OCI-LY7 (cell line): ENCODE results near the gene CRABP2. TPM values are rescaled to one million over a fixed set of nuclear protein-coding genes. Genes with fewer than 3 reads are reported as not detected.
A peak's percentile ranks its signal among the peaks of the same experiment; 100 is the strongest.

Experiments
- BruUV-seq: library from RNA; stranded (reverse); fragments of 400-500 nt; replicated peaks from 2 replicates; lab custom pipeline; 2021; lab: Mats Ljungman, UMichigan
- CTCF ChIA-PET: fragments of 300-600 bp; sonication (Branson Sonifier 250); formaldehyde crosslinking; loops from one replicate; lab custom pipeline; 2022; ENCODE audit warnings: antibody characterized with exemption; ENCODE audit not compliant: unreplicated experiment; lab: Charles Lee
- POLR2A ChIA-PET: fragments of 300-600 bp; sonication (Branson Sonifier 250); formaldehyde crosslinking; loops from one replicate; lab custom pipeline; 2022; ENCODE audit warnings: antibody characterized with exemption; lab: Charles Lee
- DNase-seq: peaks from one replicate; pipeline ENCODE4 v3.0.0-alpha.2; 2015; ENCODE audit warnings: low spot score
- H2AFZ ChIP-seq: fragments of 200-600 bp; sonication (generic), shearing (Covaris generic); 2 replicates; pipeline ENCODE4 v1.6.1; 2014; ENCODE audit warnings: mild to moderate bottlenecking, antibody characterized with exemption, low read length, moderate library complexity
- H3K27ac ChIP-seq: fragments of 200-600 bp; sonication (generic); 2 replicates; pipeline ENCODE4 v1.5.1; 2014; ENCODE audit warnings: mixed run types, low read depth, mild to moderate bottlenecking, moderate library complexity, low read length, inconsistent platforms; ENCODE audit not compliant: poor library complexity, severe bottlenecking
- H3K36me3 ChIP-seq: fragments of 200-600 bp; sonication (generic); 2 replicates; pipeline ENCODE4 v1.6.1; 2014; ENCODE audit warnings: mild to moderate bottlenecking, antibody characterized with exemption, low read length, moderate library complexity, mixed read lengths; ENCODE audit not compliant: insufficient read depth
- H3K4me1 ChIP-seq: fragments of 200-600 bp; sonication (generic); 2 replicates; pipeline ENCODE4 v1.5.1; 2014; ENCODE audit warnings: mild to moderate bottlenecking, low read length; ENCODE audit not compliant: insufficient read depth, poor library complexity, severe bottlenecking
- H3K4me2 ChIP-seq: fragments of 200-600 bp; sonication (generic); 2 replicates; pipeline ENCODE4 v1.6.1; 2014; ENCODE audit warnings: mild to moderate bottlenecking, low read length
- H3K4me3 ChIP-seq: fragments of 200-600 bp; sonication (generic); 2 replicates; pipeline ENCODE4 v1.5.1; 2014; ENCODE audit warnings: mild to moderate bottlenecking, low read depth, low read length; ENCODE audit not compliant: poor library complexity, severe bottlenecking
- H3K79me2 ChIP-seq: fragments of 200-600 bp; sonication (generic); 2 replicates; pipeline ENCODE4 v1.6.1; 2016; ENCODE audit warnings: low read depth, mild to moderate bottlenecking, low read length, moderate library complexity, mixed read lengths; ENCODE audit not compliant: insufficient read depth
- H3K9me2 ChIP-seq: fragments of 200-600 bp; sonication (generic); 2 replicates; pipeline ENCODE4 v1.6.1; 2016; ENCODE audit warnings: mild to moderate bottlenecking, low read length, mixed read lengths; ENCODE audit not compliant: insufficient read depth
- H3K9me3 ChIP-seq: fragments of 200-600 bp; sonication (generic); 2 replicates; pipeline ENCODE4 v1.6.1; 2014; ENCODE audit warnings: mild to moderate bottlenecking, mixed run types, low read length, mixed read lengths
- H4K20me1 ChIP-seq: fragments of 200-600 bp; sonication (generic); 2 replicates; pipeline ENCODE4 v1.6.1; 2014; ENCODE audit warnings: mild to moderate bottlenecking, antibody characterized with exemption, low read length, moderate library complexity, mixed read lengths; ENCODE audit not compliant: insufficient read depth
- EZH2phosphoT487 ChIP-seq: fragments of 200-600 bp; sonication (generic); IDR thresholded peaks from 2 replicates; pipeline ENCODE4 v1.6.1; 2018; ENCODE audit warnings: low read depth, borderline replicate concordance, mild to moderate bottlenecking, mixed run types, antibody characterized with exemption, low read length, moderate library complexity, mixed read lengths
- intact Hi-C: fragments of 100-400 bp; cut with micrococcal nuclease; formaldehyde crosslinking; loops from one replicate; pipeline ENCODE4 v1.10.0; 2022; ENCODE audit not compliant: unreplicated experiment
- total RNA-seq, 2 experiments: library from RNA; depleted of rRNA in 1 of 2; stranded (reverse); fragments of >200 nt in 1 of 2; shearing (Covaris generic) in 1 of 2; gene quantifications; 2 replicates each; pipeline ENCODE4 v1.2.3, GENCODE V29; 2014 to 2022
- TF ChIP-seq, protein P1 (sequence below): fragments of 200-600 bp; sonication (generic); conservative IDR thresholded peaks from 2 replicates; pipeline ENCODE4 v1.5.1; 2014; ENCODE audit warnings: mild to moderate bottlenecking, antibody characterized with exemption, low read length, moderate library complexity, mixed read lengths

CRABP2 gene
- total RNA-seq, 2 experiments from 2014 or later: 2.1 to 2.8 TPM

DNA sequence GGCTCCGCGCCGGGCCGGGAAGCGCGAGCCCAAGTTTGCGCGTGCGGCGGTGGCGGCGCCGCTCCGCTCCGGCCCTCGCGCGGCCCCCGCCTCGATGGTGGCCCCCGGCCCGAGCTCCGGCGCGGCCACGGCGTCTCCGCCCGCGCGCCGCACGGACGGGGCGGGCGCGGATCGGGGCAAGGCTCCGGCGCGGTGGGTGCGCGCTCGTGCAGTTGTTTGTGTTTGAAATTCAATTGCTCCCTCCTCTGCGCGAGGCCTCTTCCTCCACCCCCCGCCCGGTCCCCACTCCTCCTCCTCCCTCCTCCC lies 46.0 kb upstream of the CRABP2 start, which contains the start of gene HDGF:
HDGF (minus strand) TSS at position 225 of the 306 bp plus-strand sequence. CDS start 246 bp downstream, outside the sequence.
- no peak for DNase-seq
- Histone ChIP-seq H2AFZ (peak within 1 kb of the TSS; percentile 77; the same call in 1 of the 2 replicates), H3K9me2 (no peaks in the 10 kb centered on the region), H3K79me2 (peaks cover 64% of the 10 kb centered on the region), H3K9me3 (no peaks in the 10 kb centered on the region), H3K4me2 (peak within 1 kb of the TSS; percentile 99), H3K36me3 (peaks cover 39% of the 10 kb centered on the region), H3K27ac (peak within 1 kb of the TSS; percentile 81), H3K4me1 (peaks cover 46% of the 10 kb centered on the region), H3K4me3 (peak within 1 kb of the TSS; percentile 85), H4K20me1 (peaks cover under 1% of the 10 kb centered on the region; the same call in 1 of the 2 replicates)
- no TSS peak for BruUV-seq
- CTCF ChIA-PET: interaction anchor here (0.6 to 2.0 kb wide), 2 partner anchors 23 to 25 kb away, joined by 3 to 9 read pairs; partner anchors contain the start of gene ISG20L2
- no peak for TF ChIP-seq EZH2phosphoT487
- TF ChIP-seq, protein P1, sequence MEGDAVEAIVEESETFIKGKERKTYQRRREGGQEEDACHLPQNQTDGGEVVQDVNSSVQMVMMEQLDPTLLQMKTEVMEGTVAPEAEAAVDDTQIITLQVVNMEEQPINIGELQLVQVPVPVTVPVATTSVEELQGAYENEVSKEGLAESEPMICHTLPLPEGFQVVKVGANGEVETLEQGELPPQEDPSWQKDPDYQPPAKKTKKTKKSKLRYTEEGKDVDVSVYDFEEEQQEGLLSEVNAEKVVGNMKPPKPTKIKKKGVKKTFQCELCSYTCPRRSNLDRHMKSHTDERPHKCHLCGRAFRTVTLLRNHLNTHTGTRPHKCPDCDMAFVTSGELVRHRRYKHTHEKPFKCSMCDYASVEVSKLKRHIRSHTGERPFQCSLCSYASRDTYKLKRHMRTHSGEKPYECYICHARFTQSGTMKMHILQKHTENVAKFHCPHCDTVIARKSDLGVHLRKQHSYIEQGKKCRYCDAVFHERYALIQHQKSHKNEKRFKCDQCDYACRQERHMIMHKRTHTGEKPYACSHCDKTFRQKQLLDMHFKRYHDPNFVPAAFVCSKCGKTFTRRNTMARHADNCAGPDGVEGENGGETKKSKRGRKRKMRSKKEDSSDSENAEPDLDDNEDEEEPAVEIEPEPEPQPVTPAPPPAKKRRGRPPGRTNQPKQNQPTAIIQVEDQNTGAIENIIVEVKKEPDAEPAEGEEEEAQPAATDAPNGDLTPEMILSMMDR: no peak
- intact Hi-C loops: loop anchor here (1.0 to 10.0 kb wide), 4 partner anchors 9 to 247 kb away; partner anchors contain the start of genes ISG20L2, MEF2D, METTL25B and PRCC
- POLR2A ChIA-PET: interaction anchor here (0.8 to 2.0 kb wide), 5 partner anchors 11 to 90 kb away, joined by 5 to 10 read pairs (median 7); partner anchors contain the start of genes MRPL24 and PRCC

DNA sequence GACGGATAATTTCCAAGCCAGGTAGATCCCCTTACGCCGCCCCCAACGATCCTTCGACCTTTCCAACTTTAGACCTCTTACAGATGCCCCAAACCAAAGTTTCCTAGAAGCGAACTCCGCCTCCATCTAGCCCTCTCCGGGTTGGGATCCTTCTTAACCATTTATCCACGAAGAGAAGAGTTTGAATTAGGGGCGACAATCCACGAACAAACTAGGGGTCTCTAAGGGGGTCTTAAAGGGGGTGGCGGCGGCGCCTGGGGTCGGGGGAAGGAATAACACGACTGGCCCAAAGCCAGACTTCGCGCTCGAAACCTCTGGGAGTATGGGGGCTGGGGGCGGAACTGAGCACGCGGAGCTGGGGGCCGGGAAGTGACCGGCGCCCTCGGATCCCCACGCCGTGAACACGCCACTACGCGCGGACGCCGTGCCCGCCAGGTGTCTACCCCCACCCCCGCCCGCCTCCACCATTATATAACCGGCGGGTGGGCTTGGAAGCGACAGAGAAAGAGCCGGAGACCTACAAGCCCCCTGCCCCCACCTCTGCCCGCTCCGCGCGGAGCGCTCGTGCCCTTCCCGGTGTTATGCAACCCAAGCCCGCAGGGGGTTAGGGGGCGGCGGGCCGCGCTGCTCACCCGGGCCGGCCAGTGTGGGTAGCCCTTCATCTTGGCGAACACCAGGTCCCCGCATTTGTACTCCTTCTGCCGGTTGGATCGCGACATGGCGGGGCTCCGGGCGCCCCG lies 45.5 kb upstream of the CRABP2 start:
- H3K9me2 ChIP-seq: no peaks in the 10 kb centered on the region
- H4K20me1 ChIP-seq: peaks cover 5% of the 10 kb centered on the region; the same call in 1 of the 2 replicates
- H3K4me1 ChIP-seq: peaks cover 51% of the 10 kb centered on the region
- CTCF ChIA-PET: interaction anchor here (0.6 to 2.0 kb wide), 2 partner anchors 22 to 24 kb away, joined by 3 to 9 read pairs; partner anchors contain the start of gene ISG20L2
- no peak overlapping the region for H2AFZ ChIP-seq
- BruUV-seq: TSS peak; percentile 68
- peak overlapping the region; percentile 99 for H3K4me2 ChIP-seq
- H3K27ac ChIP-seq: peak overlapping the region; percentile 81
- TF ChIP-seq EZH2phosphoT487: no peak
- TF ChIP-seq, protein P1: no peak; the same call in 1 of the 2 replicates
- intact Hi-C loops: loop anchor here (1.0 to 10.0 kb wide), 4 partner anchors 9 to 246 kb away; partner anchors contain the start of genes ISG20L2, MEF2D, METTL25B and PRCC
- H3K79me2 ChIP-seq: peaks cover 69% of the 10 kb centered on the region
- POLR2A ChIA-PET: interaction anchor here (1.9 to 2.0 kb wide), 2 partner anchors 16 to 25 kb away, joined by 10 read pairs; partner anchors contain the start of gene PRCC
- DNase-seq: peak; percentile 60
- peak overlapping the region; percentile 85 for H3K4me3 ChIP-seq
- H3K36me3 ChIP-seq: peaks cover 45% of the 10 kb centered on the region
- no peaks in the 10 kb centered on the region for H3K9me3 ChIP-seq
